SW480 (cell line): ENCODE measurements around the gene SETD5.

Experiments
- DNase-seq: peaks from one replicate; pipeline ENCODE4 v3.0.0-alpha.2; 2016; ENCODE audit warnings: low spot score

The SETD5 gene

GRCh38 chr3:9514956-9515355 lies 117.5 kb downstream of the SETD5 start:
- no peak for DNase-seq

- DNase-seq: no peak
These were observed 127.7 kb downstream of the SETD5 start for GRCh38 chr3:9525078-9525477.
